GM11168 (cell line): ENCODE results near the gene IZUMO4.
"Not testable (repeated sequence)": the region's sequence is repeated elsewhere in the genome, so short reads cannot be mapped to it uniquely, and the experiment has no call there.

Source experiments
- in situ Hi-C: fragments of 300-500 bp; cut with MboI; formaldehyde crosslinking; loops from one replicate; pipeline ENCODE4 v1.12.0; 2022; ENCODE audit warnings: low sequenced_read_pairs; ENCODE audit not compliant: unreplicated experiment

Gene IZUMO4

DNA sequence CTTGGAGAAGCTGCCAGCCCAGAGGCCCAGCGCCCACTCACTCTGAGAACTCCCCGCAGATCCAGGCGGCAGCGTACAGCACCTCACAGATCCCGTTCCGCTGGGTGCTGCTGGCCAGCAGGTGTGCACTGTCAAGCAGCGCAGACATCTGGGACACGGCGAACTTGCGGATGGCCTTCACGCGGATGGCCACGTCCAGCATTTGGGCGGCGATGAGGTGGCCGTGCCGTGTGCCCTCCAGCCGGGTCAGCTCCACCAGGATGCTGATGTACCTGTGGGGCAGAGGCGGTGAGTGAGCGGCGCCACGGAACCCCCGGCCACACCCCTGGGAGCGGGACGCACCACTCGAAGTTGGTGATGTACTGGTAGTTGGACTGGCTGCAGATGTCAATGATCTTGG, 24.1 kb downstream of the IZUMO4 start:
- in situ Hi-C loops: no loop called here

- in situ Hi-C loops: no loop called here
Observed at GRCh38 chr19:2121416-2122051, 24.8 kb downstream of the IZUMO4 start.

- in situ Hi-C loops: no loop called here
Observed at GRCh38 chr19:2122251-2122650, 25.5 kb downstream of the IZUMO4 start.

- in situ Hi-C loops: no loop called here
Observed at GRCh38 chr19:2122982-2123381, 26.3 kb downstream of the IZUMO4 start.

GRCh38 chr19:2123682-2124387, 27.1 kb downstream of the IZUMO4 start:
- in situ Hi-C loops: no loop called here

DNA sequence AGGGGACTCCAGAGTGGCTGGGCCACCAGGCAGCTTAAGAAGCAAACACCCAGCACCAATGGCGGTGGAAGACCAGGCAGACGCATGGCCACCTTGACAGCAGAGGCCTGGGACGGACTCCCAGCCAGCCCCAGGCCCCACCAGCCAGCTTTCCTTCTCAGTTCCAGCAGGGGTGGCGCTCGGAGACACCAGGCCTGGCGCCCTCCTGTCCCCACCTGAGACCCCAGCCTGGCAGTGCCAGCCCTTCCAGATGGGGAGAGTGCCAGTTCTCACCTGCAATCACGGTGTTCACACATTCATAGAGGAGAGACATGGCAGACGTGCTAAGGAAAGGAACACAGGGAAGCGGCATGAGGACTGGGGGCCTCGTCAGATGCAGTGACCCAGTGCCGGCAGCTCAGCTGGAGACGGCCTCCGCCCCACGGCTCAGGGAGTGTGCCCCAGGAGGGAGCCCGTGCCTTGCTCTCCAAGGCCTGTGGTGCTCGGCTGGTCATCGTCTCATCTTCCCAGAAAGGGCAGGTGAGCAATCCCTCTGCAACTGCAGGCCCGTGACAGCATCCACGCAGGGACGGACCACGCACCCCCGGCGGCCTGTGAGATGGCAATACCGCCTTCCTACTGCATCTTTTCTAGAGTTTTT, 30.3 kb downstream of the IZUMO4 start:
- in situ Hi-C loops: no loop called here

DNA sequence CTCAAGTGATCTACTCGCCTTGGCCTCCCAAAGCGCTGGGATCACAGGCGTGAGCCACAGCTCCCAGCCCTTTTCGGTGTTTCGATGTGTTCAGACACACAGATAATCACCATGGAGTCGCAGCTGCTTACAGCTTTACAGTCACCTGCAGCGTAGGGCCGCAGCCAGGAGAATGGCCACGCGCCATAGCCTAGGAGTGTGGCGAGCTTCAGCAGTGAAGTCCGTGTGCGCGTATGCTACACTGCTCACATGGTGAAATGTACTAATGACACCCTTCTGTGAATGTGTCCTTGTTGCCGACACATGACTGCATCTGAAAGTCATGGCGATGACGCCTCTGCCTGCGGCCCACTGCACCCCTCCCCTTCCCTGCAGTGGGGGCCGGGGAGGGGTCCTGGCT, 31.0 kb downstream of the IZUMO4 start:
- in situ Hi-C loops: no loop called here

DNA sequence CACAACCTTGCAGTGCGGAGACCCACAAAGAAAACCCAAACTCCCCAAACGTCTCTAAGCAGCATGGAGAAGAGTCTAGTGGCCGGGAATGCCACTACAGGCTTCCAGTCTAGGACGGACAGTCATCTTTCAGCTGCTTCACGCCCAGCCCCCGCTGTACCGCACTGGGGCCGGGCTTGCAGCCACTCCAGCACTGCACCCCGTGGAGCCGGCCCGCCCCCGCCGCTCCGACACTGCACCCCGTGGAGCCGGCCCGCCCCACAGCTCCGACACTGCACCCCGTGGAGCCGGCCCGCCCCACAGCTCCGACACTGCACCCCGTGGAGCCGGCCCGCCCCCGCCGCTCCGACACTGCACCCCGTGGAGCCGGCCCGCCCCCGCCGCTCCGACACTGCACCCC, 31.5 kb downstream of the IZUMO4 start:
- in situ Hi-C loops: not testable (repeated sequence)

DNA sequence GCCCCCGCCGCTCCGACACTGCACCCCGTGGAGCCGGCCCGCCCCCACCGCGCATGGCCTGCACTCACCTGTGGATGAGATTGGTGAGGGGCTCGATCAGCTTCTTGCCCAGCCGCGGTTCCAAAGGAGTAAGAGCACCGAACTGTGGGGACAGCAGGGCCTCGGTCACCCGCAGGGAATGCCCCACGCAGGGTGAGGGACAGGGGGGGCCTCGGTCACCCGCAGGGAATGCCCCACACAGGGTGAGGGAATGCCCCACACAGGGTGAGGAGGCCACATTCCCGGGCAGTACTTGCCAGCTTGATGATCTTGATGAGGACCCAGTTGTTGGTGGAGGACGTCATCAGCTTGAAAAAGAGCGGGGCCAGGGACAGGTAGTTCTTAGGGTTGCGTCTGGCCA, 32.3 kb downstream of the IZUMO4 start:
- in situ Hi-C loops: no loop called here

- in situ Hi-C loops: no loop called here
Observed at GRCh38 chr19:2129486-2129885, 32.8 kb downstream of the IZUMO4 start.

GRCh38 chr19:2129892-2130770, 33.4 kb downstream of the IZUMO4 start:
- in situ Hi-C loops: no loop called here

DNA sequence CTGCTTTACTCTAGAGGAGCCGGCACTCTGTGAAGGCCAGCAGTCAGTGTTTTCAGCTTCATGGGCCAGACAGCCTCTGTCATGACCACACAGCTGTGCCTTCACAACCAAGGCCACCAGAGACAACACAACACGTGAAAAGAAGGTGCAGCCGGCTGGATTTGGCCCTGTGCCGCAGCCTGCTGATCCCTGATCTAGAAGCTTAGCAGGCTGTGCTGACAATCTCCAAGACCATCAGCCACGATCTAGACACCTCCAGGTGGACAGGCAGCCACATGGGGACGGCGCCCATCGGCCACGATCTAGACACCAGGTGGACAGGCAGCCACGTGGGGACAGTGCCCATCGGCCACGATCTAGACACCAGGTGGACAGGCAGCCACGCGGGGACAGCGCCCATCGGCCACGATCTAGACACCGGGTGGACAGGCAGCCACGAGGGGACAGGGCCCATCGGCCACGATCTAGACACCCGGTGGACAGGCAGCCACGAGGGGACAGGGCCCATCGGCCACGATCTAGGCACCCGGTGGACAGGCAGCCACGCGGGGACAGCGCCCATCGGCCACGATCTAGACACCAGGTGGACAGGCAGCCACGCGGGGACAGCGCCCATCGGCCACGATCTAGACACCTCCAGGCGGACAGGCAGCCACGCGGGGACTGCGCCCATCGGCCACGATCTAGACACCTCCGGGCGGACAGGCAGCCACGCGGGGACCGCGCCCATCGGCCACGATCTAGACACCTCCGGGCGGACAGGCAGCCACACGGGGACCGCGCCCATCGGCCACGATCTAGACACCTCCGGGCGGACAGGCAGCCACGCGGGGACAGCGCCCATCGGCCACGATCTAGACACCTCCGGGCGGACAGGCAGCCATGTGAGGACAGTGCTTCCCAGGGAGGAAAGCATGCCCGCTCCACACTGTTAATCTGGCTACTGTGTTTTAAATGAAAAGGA, 34.6 kb downstream of the IZUMO4 start:
- in situ Hi-C loops: not testable (repeated sequence)

DNA sequence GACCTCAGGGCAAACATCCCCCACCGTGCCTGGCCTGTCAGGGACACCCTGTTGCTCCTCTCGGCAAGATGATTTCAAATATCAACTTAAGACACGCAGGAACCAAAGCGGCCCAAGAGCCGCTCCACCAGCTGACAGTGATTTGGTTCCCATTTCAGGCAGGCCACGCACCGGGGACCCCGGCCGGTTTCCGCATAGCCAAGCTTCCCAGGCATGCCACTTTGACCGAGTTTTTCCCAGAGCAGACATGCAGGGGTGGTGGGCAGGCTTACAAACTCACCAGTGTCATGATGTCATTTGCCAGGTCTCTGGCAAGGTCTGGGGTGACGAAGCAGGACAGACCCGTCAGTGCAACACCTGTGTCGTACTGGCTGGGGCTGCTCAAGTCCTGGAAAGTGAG, 35.5 kb downstream of the IZUMO4 start:
- in situ Hi-C loops: no loop called here

DNA sequence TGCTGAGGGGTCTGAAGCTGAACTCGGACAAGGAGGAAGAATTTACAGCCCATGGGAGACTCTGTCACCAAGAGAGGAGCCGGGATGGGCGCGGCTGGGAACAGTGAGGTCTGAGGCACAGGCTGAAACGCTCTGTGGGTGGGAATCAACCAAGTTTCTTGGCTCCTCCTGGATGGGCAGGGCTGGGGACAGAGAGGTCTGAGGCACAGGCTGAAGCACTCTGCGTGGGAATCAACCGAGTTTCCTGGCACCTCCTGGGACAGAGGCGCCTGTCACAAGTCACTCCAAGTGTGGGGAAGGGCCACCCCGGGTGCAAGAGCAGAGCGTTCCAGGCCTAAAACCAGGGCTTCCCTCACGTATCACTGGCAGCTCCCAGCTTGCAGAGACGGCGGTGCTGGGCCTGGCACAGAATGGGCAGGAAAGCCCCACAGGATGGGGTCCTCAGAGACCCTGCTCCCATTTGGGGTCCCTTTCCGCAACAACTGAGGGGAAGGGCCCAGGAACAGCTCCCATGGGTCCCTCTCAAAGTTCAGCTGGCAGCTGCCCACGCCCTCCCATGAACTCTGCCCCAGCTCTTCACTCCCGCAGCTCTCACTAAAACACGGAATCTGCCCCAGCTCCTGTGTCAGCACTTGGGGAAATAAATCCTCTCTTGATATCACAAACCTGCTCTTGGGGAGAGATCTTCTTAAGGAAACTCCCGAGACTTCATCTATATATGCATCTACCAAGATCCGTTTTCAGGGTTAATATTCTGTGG, 36.2 kb downstream of the IZUMO4 start:
- in situ Hi-C loops: no loop called here

- in situ Hi-C loops: no loop called here
Observed at GRCh38 chr19:2135474-2136402, 39.0 kb downstream of the IZUMO4 start.

DNA sequence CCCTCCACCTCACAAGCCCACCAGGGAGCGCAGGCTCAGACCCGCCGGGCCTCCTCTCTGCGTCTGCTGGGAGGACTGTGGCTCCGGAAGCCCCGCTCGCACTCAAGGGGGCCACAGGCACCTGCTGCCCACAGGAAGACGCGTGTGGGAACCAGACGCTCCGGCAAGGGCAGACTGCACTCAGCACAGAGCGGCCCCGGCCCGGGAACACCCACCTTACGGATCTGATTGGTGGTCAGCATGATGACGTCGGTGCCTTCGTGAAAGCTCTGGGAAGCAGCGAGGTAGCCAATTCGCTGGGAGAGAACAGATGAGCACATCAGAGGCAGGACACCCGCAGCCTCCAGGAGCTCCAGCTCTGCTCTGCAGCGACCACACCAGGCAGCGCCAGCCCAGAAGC, 40.1 kb downstream of the IZUMO4 start:
- in situ Hi-C loops: no loop called here

DNA sequence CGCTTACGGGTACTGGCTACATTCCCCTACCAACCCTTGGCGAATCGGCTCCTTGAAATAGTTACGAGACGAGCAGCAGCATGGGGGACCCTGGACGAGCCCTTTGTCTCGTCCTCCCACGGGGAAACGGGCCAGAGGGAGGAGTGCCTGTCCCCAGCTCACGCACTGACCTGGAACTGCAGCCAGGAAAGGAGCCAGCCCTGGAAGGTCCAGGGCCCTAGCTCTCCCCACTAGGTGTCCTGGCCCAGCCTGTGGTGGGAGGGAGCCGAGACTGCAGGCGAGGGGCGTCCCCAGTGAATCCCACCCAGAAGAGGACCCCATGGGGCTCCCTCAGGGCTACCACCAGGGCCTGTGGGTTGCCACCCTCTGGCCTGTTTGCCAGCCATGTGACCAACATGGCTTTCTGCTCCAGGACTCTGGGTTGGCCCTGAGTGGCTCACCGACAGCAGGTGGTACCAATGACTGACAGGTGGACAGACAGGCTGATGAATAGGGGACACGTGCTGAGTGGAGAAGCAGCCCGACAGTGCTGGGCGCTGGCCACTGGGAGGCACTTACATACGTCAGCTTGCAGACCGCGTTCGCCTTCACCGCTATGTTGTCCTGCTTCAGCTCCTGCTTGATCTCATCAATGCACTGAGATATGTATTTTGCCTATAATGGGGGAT, 41.5 kb downstream of the IZUMO4 start:
- in situ Hi-C loops: no loop called here
